HEK293 (cell line): ENCODE data around the gene FUT1.

Experiments used
- CTCF ChIA-PET: fragments of 350-600 bp; formaldehyde crosslinking; extraction: SDS; loops from one replicate; lab custom pipeline; 2021; ENCODE audit warnings: antibody characterized with exemption; lab: Yijun Ruan, JAX
- POLR2A ChIA-PET: fragments of 300-600 bp; formaldehyde crosslinking; extraction: SDS; loops from one replicate; lab custom pipeline; 2020; ENCODE audit warnings: antibody characterized with exemption, inconsistent platforms; lab: Yijun Ruan, JAX
- H3K27ac ChIP-seq: fragments of 200-500 bp; sonication (Bioruptor generic); 2 replicates; pipeline ENCODE4 v1.5.1; 2014; ENCODE audit warnings: low read depth, low read length, control low read depth, inconsistent platforms; ENCODE audit errors: extremely low read depth
- H3K36me3 ChIP-seq, 2 experiments: fragments of 200-500 bp in 1 of 2; sonication (Bioruptor generic) in 1 of 2; 1 replicate in 1 of 2; 2 replicates in 1 of 2; pipeline ENCODE4 v1.5.1; 2014 to 2017; ENCODE audit warnings: inconsistent platforms in 2 of 2, low read length in 2 of 2; ENCODE audit not compliant: control insufficient read depth in 2 of 2, insufficient read depth in 1 of 2
- H3K4me1 ChIP-seq: fragments of 200-500 bp; sonication (Bioruptor generic); 2 replicates; pipeline ENCODE4 v1.5.1; 2014; ENCODE audit warnings: mild to moderate bottlenecking, low read length, inconsistent platforms; ENCODE audit not compliant: control insufficient read depth, insufficient read depth
- H3K4me3 ChIP-seq: 2 replicates; pipeline ENCODE4 v1.5.1; 2011; ENCODE audit warnings: low read depth, mild to moderate bottlenecking, control low read depth, low read length, moderate library complexity
- H3K9me3 ChIP-seq: fragments of 200-500 bp; sonication (Bioruptor generic); 2 replicates; pipeline ENCODE4 v1.5.1; 2014; ENCODE audit warnings: low read depth, low read length, inconsistent platforms; ENCODE audit not compliant: control insufficient read depth, insufficient read depth
- GLIS1 ChIP-seq: fragments of 450-650 bp; formaldehyde crosslinking; IDR thresholded peaks from 2 replicates; pipeline ENCODE4 v1.5.1; 2016; ENCODE audit warnings: missing biosample characterization, missing genetic modification characterization
- HOXD13 ChIP-seq: sonication (generic); formaldehyde crosslinking; IDR thresholded peaks from 2 replicates; pipeline ENCODE4 v1.8.0; 2022; ENCODE audit warnings: missing genetic modification reagents, borderline replicate concordance
- KLF1 ChIP-seq: fragments of 450-650 bp; formaldehyde crosslinking; IDR thresholded peaks from 2 replicates; pipeline ENCODE4 v1.5.1; 2016; ENCODE audit warnings: missing biosample characterization, missing genetic modification characterization
- SALL2 ChIP-seq: fragments of 450-650 bp; formaldehyde crosslinking; IDR thresholded peaks from 2 replicates; pipeline ENCODE4 v1.5.0; 2017; ENCODE audit warnings: missing biosample characterization, mild to moderate bottlenecking, missing genetic modification characterization, borderline replicate concordance
- SP2 ChIP-seq: fragments of 450-650 bp; formaldehyde crosslinking; IDR thresholded peaks from 2 replicates; pipeline ENCODE4 v1.5.1; 2016; ENCODE audit warnings: missing biosample characterization, missing genetic modification characterization
- SP7 ChIP-seq: fragments of 450-650 bp; formaldehyde crosslinking; IDR thresholded peaks from 2 replicates; pipeline ENCODE4 v1.5.1; 2016; ENCODE audit warnings: missing biosample characterization, missing genetic modification characterization
- TCF7L2 ChIP-seq: IDR thresholded peaks from 2 replicates; pipeline ENCODE4 v1.6.1; 2011; ENCODE audit warnings: low read depth, mild to moderate bottlenecking, inconsistent platforms, low read length, moderate library complexity, borderline replicate concordance
- ZBTB1 ChIP-seq: fragments of 450-650 bp; formaldehyde crosslinking; IDR thresholded peaks from 2 replicates; pipeline ENCODE4 v1.5.1; 2016; ENCODE audit warnings: missing biosample characterization, missing genetic modification characterization
- ZBTB10 ChIP-seq: fragments of 450-650 bp; formaldehyde crosslinking; IDR thresholded peaks from 2 replicates; pipeline ENCODE4 v1.5.1; 2016; ENCODE audit warnings: missing biosample characterization, missing genetic modification characterization
- ZBTB17 ChIP-seq: fragments of 450-650 bp; formaldehyde crosslinking; IDR thresholded peaks from 2 replicates; pipeline ENCODE4 v1.5.1; 2016; ENCODE audit warnings: missing biosample characterization, missing genetic modification characterization
- ZBTB20 ChIP-seq: fragments of 450-650 bp; formaldehyde crosslinking; IDR thresholded peaks from 2 replicates; pipeline ENCODE4 v1.5.1; 2016; ENCODE audit warnings: missing biosample characterization, missing genetic modification characterization
- ZNF132 ChIP-seq: fragments of 450-650 bp; formaldehyde crosslinking; IDR thresholded peaks from 2 replicates; pipeline ENCODE4 v1.5.1; 2017; ENCODE audit warnings: missing biosample characterization, missing genetic modification characterization, borderline replicate concordance
- ZNF16 ChIP-seq: fragments of 450-650 bp; formaldehyde crosslinking; IDR thresholded peaks from 2 replicates; pipeline ENCODE4 v1.5.1; 2016; ENCODE audit warnings: low read depth, missing biosample characterization, missing genetic modification characterization
- ZNF169 ChIP-seq: fragments of 450-650 bp; formaldehyde crosslinking; IDR thresholded peaks from 2 replicates; pipeline ENCODE4 v1.5.1; 2016; ENCODE audit warnings: missing biosample characterization, missing genetic modification characterization
- ZNF184 ChIP-seq: fragments of 450-650 bp; IDR thresholded peaks from 2 replicates; pipeline ENCODE4 v1.5.1; 2018; ENCODE audit warnings: missing biosample characterization, mild to moderate bottlenecking, missing genetic modification characterization
- ZNF221 ChIP-seq: fragments of 450-650 bp; formaldehyde crosslinking; IDR thresholded peaks from 2 replicates; pipeline ENCODE4 v1.5.1; 2017; ENCODE audit warnings: missing biosample characterization, missing genetic modification characterization, borderline replicate concordance
- ZNF24 ChIP-seq: fragments of 450-650 bp; formaldehyde crosslinking; IDR thresholded peaks from 2 replicates; pipeline ENCODE4 v1.5.1; 2016; ENCODE audit warnings: missing biosample characterization, missing genetic modification characterization
- ZNF266 ChIP-seq: fragments of 450-650 bp; formaldehyde crosslinking; IDR thresholded peaks from 2 replicates; pipeline ENCODE4 v1.5.1; 2016; ENCODE audit warnings: missing biosample characterization, missing genetic modification characterization, low read depth
- ZNF391 ChIP-seq: fragments of 450-650 bp; formaldehyde crosslinking; IDR thresholded peaks from 2 replicates; pipeline ENCODE4 v1.5.1; 2016; ENCODE audit warnings: low read depth, missing biosample characterization, missing genetic modification characterization, borderline replicate concordance
- ZNF426 ChIP-seq: fragments of 450-650 bp; formaldehyde crosslinking; IDR thresholded peaks from 2 replicates; pipeline ENCODE4 v1.5.1; 2017; ENCODE audit warnings: missing biosample characterization, missing genetic modification characterization, mild to moderate bottlenecking, inconsistent platforms, moderate library complexity
- ZNF48 ChIP-seq: fragments of 450-650 bp; formaldehyde crosslinking; IDR thresholded peaks from 2 replicates; pipeline ENCODE4 v1.5.1; 2016; ENCODE audit warnings: missing biosample characterization, missing genetic modification characterization
- ZNF548 ChIP-seq: fragments of 450-650 bp; formaldehyde crosslinking; IDR thresholded peaks from 2 replicates; pipeline ENCODE4 v1.5.1; 2016; ENCODE audit warnings: missing biosample characterization, missing genetic modification characterization
- ZNF571 ChIP-seq: fragments of 450-650 bp; formaldehyde crosslinking; IDR thresholded peaks from 2 replicates; pipeline ENCODE4 v1.5.0; 2017; ENCODE audit warnings: missing biosample characterization, missing genetic modification characterization
- ZNF600 ChIP-seq: fragments of 450-650 bp; formaldehyde crosslinking; IDR thresholded peaks from 2 replicates; pipeline ENCODE4 v1.5.1; 2016; ENCODE audit warnings: missing biosample characterization, missing genetic modification characterization
- ZNF610 ChIP-seq: fragments of 450-650 bp; formaldehyde crosslinking; IDR thresholded peaks from 2 replicates; pipeline ENCODE4 v1.5.1; 2016; ENCODE audit warnings: missing biosample characterization, missing genetic modification characterization, borderline replicate concordance
- ZNF654 ChIP-seq: fragments of 450-650 bp; formaldehyde crosslinking; IDR thresholded peaks from 2 replicates; pipeline ENCODE4 v1.5.1; 2016; ENCODE audit warnings: low read depth, missing biosample characterization, missing genetic modification characterization
- ZNF658 ChIP-seq: fragments of 450-650 bp; formaldehyde crosslinking; IDR thresholded peaks from 2 replicates; pipeline ENCODE4; 2016; ENCODE audit warnings: missing biosample characterization, missing genetic modification characterization
- ZNF747 ChIP-seq: fragments of 450-650 bp; formaldehyde crosslinking; IDR thresholded peaks from 2 replicates; pipeline ENCODE4 v1.5.1; 2016; ENCODE audit warnings: missing biosample characterization, missing genetic modification characterization
- ZNF76 ChIP-seq: fragments of 450-650 bp; formaldehyde crosslinking; IDR thresholded peaks from 2 replicates; pipeline ENCODE4; 2016; ENCODE audit warnings: low read depth, missing biosample characterization, missing genetic modification characterization, borderline replicate concordance
- ZNF785 ChIP-seq: fragments of 450-650 bp; formaldehyde crosslinking; IDR thresholded peaks from 2 replicates; pipeline ENCODE4 v1.5.1; 2016; ENCODE audit warnings: missing biosample characterization, missing genetic modification characterization
- ZNF792 ChIP-seq: fragments of 450-650 bp; formaldehyde crosslinking; IDR thresholded peaks from 2 replicates; pipeline ENCODE4 v1.5.1; 2016; ENCODE audit warnings: missing biosample characterization, missing genetic modification characterization
- ZSCAN30 ChIP-seq: fragments of 450-650 bp; IDR thresholded peaks from 2 replicates; pipeline ENCODE4 v1.5.1; 2018; ENCODE audit warnings: missing biosample characterization, mild to moderate bottlenecking, missing genetic modification characterization, moderate library complexity
- ZSCAN5A ChIP-seq: fragments of 450-650 bp; formaldehyde crosslinking; IDR thresholded peaks from 2 replicates; pipeline ENCODE4 v1.5.1; 2016; ENCODE audit warnings: missing biosample characterization, missing genetic modification characterization
- TF ChIP-seq, protein P1 (sequence below): IDR thresholded peaks from 2 replicates; pipeline ENCODE4 v1.6.1; 2011; ENCODE audit warnings: mild to moderate bottlenecking, low read depth, low read length, borderline replicate concordance
- TF ChIP-seq, protein P2 (sequence below): fragments of 450-650 bp; IDR thresholded peaks from 2 replicates; pipeline ENCODE4 v1.5.1; 2018; ENCODE audit warnings: missing biosample characterization, missing genetic modification characterization

FUT1 gene

GRCh38 chr19:48715681-48716171 is 36.7 kb downstream of the FUT1 start:
- ChIA-PET CTCF (interaction anchor here (0.6 kb wide), 1 partner anchor 44 kb away, joined by 3 read pairs; no protein-coding TSS in a partner anchor), POLR2A (interaction anchor here (1.0 to 1.4 kb wide), 2 partner anchors 10 to 23 kb away, joined by 5 to 6 read pairs; no protein-coding TSS in a partner anchor)
- Histone ChIP-seq H3K4me1 (peaks cover 13% of the 10 kb centered on the region), H3K4me3 (no peak overlapping the region), H3K36me3 (no peaks in the 10 kb centered on the region; a peak in 1 of 3 replicates), H3K9me3 (no peaks in the 10 kb centered on the region), H3K27ac (peak overlapping the region; percentile 50; the same call in 1 of the 2 replicates)
- TF ChIP-seq ZNF426 (tag by site-specific recombination) = no peak
- TF ChIP-seq ZSCAN5A (tag by site-specific recombination) = no peak
- no peak for TF ChIP-seq ZNF132 (tag by site-specific recombination)
- no peak for TF ChIP-seq ZNF221 (tag by site-specific recombination)
- TF ChIP-seq ZNF610 (tag by site-specific recombination) = no peak
- TF ChIP-seq, protein P1, sequence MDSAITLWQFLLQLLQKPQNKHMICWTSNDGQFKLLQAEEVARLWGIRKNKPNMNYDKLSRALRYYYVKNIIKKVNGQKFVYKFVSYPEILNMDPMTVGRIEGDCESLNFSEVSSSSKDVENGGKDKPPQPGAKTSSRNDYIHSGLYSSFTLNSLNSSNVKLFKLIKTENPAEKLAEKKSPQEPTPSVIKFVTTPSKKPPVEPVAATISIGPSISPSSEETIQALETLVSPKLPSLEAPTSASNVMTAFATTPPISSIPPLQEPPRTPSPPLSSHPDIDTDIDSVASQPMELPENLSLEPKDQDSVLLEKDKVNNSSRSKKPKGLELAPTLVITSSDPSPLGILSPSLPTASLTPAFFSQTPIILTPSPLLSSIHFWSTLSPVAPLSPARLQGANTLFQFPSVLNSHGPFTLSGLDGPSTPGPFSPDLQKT = no peak
- TF ChIP-seq ZNF184 (tag by site-specific recombination) = no peak
- TF ChIP-seq ZBTB10 (tag by site-specific recombination) = no peak
- peak; percentile 80 for TF ChIP-seq KLF1 (tag by site-specific recombination)
- no peak for TF ChIP-seq ZNF266 (tag by site-specific recombination)
- no peak for TF ChIP-seq HOXD13 (CRISPR knock-in tag)
- no peak for TF ChIP-seq ZNF169
- no peak for TF ChIP-seq ZNF658 (tag by site-specific recombination)
- TF ChIP-seq ZBTB20 = no peak
- TF ChIP-seq GLIS1 = no peak
- no peak for TF ChIP-seq ZSCAN30 (tag by site-specific recombination)
- TF ChIP-seq, protein P2, sequence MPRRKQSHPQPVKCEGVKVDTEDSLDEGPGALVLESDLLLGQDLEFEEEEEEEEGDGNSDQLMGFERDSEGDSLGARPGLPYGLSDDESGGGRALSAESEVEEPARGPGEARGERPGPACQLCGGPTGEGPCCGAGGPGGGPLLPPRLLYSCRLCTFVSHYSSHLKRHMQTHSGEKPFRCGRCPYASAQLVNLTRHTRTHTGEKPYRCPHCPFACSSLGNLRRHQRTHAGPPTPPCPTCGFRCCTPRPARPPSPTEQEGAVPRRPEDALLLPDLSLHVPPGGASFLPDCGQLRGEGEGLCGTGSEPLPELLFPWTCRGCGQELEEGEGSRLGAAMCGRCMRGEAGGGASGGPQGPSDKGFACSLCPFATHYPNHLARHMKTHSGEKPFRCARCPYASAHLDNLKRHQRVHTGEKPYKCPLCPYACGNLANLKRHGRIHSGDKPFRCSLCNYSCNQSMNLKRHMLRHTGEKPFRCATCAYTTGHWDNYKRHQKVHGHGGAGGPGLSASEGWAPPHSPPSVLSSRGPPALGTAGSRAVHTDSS (tag by site-specific recombination) = no peak
- no peak for TF ChIP-seq ZNF792 (tag by site-specific recombination)
- no peak for TF ChIP-seq ZBTB1
- no peak for TF ChIP-seq ZNF571 (tag by site-specific recombination)
- TF ChIP-seq ZBTB17 = peak; percentile 65
- TF ChIP-seq ZNF785 (tag by site-specific recombination) = no peak
- no peak for TF ChIP-seq SALL2
- no peak for TF ChIP-seq ZNF747 (tag by site-specific recombination)
- no peak for TF ChIP-seq ZNF24 (tag by site-specific recombination)
- TF ChIP-seq ZNF391 (tag by site-specific recombination) = no peak
- no peak for TF ChIP-seq TCF7L2
- 0 out of 2 replicates have a peak, but pooled peaks have one; percentile 10 for TF ChIP-seq ZNF600 (tag by site-specific recombination)
- TF ChIP-seq ZNF654 = no peak
- no peak for TF ChIP-seq ZNF76 (tag by site-specific recombination)
- TF ChIP-seq SP2 = 0 out of 2 replicates have a peak, but pooled peaks have one; percentile 5
- TF ChIP-seq ZNF16 (tag by site-specific recombination) = no peak
- no peak for TF ChIP-seq ZNF548
- no peak for TF ChIP-seq ZNF48 (tag by site-specific recombination)
- TF ChIP-seq SP7 = no peak
